ENCODE data around the gene STK24.
A peak's percentile ranks its signal among the peaks of the same experiment; 100 is the strongest.

STK24 gene

GRCh38 chr13:98479496-98480003 lies 97.4 kb downstream of the STK24 start:
- Histone ChIP-seq H3K4me1 (ENCODE audit: control insufficient read depth, low read depth, low read length) (peaks cover 28% of the 10 kb centered on the region), H3K79me1 (ENCODE audit: low read length) (peaks cover 41% of the 10 kb centered on the region), H4K8ac (ENCODE audit: low read depth, low read length) (no peak overlapping the region), H3K56ac (ENCODE audit: low read length) (no peak overlapping the region), H3K36me3 (ENCODE audit: control insufficient read depth, insufficient read depth, low read length) (no peaks in the 10 kb centered on the region), H3K9ac (ENCODE audit: low read length) (no peak overlapping the region), H3K4ac (ENCODE audit: low read depth, low read length) (no peak overlapping the region), H3K4me3 (ENCODE audit: low read length) (no peak overlapping the region), H2BK120ac (ENCODE audit: low read depth, low read length) (no peak overlapping the region), H2BK5ac (ENCODE audit: low read length) (no peak overlapping the region), H3K27ac (ENCODE audit: low read depth, low read length) (no peak overlapping the region), H3K23ac (ENCODE audit: low read length) (no peak overlapping the region), H2BK15ac (replicated peaks; ENCODE audit: low read depth) (no peak overlapping the region), H3K79me2 (ENCODE audit: control insufficient read depth, insufficient read depth, low read length) (peaks cover 48% of the 10 kb centered on the region), H3K4me2 (ENCODE audit: low read length) (no peak overlapping the region), H4K5ac (ENCODE audit: low read length) (no peak overlapping the region), H2AK5ac (ENCODE audit: low read length) (no peak overlapping the region), H3K18ac (ENCODE audit: low read length) (no peak overlapping the region), H3K27me3 (ENCODE audit: insufficient read depth, low read length, poor library complexity) (no peaks in the 10 kb centered on the region)
- no peak for DNase-seq
- WGBS (ENCODE audit: extremely low coverage, insufficient coverage, low lambda C conversion rate): no CpG with 5 or more reads among the region's 8 CpGs

DNA sequence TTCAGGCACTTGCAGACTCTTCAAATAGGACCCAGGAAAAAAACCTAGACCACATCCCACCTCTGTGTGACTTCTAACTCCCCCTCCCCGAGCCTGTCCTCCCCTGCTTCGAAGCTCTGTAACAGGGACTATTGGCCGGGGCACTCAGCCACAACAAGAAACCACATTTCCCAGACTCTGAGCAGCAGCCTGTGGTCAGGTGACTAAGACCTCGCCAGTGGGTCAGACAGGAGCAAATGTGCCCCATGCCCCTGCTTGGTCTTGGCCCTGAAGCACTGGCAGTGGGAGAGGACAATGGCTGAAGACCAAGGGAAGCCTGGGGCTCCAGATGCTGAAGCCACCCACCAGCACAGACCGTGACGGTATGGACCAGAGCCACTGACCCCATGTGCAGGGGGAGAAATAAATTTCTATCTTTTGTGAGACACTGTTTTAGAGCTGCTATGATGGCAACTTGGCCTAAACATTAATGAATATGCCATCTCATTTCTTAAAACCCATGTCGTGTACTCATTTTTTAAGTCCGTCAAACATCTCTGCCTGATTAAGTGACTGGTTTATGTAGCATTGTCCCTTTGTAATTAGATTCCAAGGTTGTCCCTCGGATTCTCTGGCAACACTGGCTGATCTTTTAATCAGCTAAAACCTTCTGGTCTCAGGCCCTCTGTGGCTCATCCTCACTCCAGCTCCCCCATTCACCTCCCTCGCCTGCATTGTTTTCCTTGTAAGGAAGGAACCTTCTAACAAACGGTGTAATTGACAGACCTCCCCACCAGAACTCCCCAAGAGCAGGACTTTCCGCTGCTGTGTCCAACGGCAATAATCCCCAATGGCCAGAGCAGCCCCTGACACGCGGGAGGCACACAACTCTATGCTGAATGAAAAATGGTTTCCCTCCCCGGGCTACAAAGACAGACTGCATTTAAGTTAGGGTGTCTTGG lies 98.4 kb downstream of the STK24 start:
- DNase-seq: peak; percentile 88
- Histone ChIP-seq H2BK5ac (ENCODE audit: low read length) (peak overlapping the region; percentile 40), H2BK120ac (ENCODE audit: low read depth, low read length) (no peak overlapping the region), H3K23ac (ENCODE audit: low read length) (no peak overlapping the region), H2AK5ac (ENCODE audit: low read length) (no peak overlapping the region), H3K18ac (ENCODE audit: low read length) (peak overlapping the region; percentile 29), H2BK15ac (replicated peaks; ENCODE audit: low read depth) (no peak overlapping the region), H3K27me3 (ENCODE audit: insufficient read depth, low read length, poor library complexity) (no peaks in the 10 kb centered on the region), H3K4me1 (ENCODE audit: control insufficient read depth, low read depth, low read length) (peaks cover 21% of the 10 kb centered on the region), H4K8ac (ENCODE audit: low read depth, low read length) (no peak overlapping the region), H3K4ac (ENCODE audit: low read depth, low read length) (no peak overlapping the region), H3K79me1 (ENCODE audit: low read length) (peaks cover 41% of the 10 kb centered on the region), H3K79me2 (ENCODE audit: control insufficient read depth, insufficient read depth, low read length) (peaks cover 40% of the 10 kb centered on the region), H4K5ac (ENCODE audit: low read length) (no peak overlapping the region), H3K36me3 (ENCODE audit: control insufficient read depth, insufficient read depth, low read length) (no peaks in the 10 kb centered on the region), H3K4me3 (ENCODE audit: low read length) (no peak overlapping the region), H3K27ac (ENCODE audit: low read depth, low read length) (no peak overlapping the region), H3K56ac (ENCODE audit: low read length) (peak overlapping the region; percentile 44), H3K4me2 (ENCODE audit: low read length) (no peak overlapping the region), H3K9ac (ENCODE audit: low read length) (no peak overlapping the region)
- WGBS (ENCODE audit: extremely low coverage, insufficient coverage, low lambda C conversion rate): no CpG with 5 or more reads among the region's 16 CpGs

DNA sequence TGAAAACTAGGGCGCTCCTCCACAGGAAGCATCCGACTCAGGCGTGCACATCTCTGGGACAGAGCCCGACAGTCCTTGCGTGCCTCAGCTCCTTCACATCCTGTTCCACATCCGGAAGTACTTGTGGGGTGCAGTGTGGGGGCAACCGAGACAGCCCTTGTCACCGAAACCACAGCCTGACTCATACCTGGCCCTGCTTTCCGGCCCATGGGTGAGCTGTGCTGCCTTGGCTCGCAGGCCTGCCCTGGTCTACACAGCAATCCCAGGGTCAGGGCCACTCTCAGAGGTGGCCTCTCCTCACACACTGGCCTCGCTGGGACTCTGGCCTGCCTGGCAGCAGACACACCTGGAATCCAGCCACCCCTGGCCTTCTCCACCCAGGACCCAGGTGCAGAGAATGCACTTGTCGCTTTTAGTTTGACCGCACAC lies 100.4 kb downstream of the STK24 start:
- DNase-seq: peak; percentile 80
- peak overlapping the region; percentile 50 for H2AK5ac ChIP-seq (ENCODE audit: low read length)
- H3K56ac ChIP-seq (ENCODE audit: low read length): peak overlapping the region; percentile 77
- peaks cover 2% of the 10 kb centered on the region for H3K36me3 ChIP-seq (ENCODE audit: control insufficient read depth, insufficient read depth, low read length)
- H3K79me2 ChIP-seq (ENCODE audit: control insufficient read depth, insufficient read depth, low read length): peaks cover 26% of the 10 kb centered on the region
- H3K4me1 ChIP-seq (ENCODE audit: control insufficient read depth, low read depth, low read length): peaks cover 28% of the 10 kb centered on the region
- H3K27ac ChIP-seq (ENCODE audit: low read depth, low read length): peak overlapping the region; percentile 17
- peak overlapping the region; percentile 45 for H3K9ac ChIP-seq (ENCODE audit: low read length)
- H4K5ac ChIP-seq (ENCODE audit: low read length): no peak overlapping the region
- H2BK5ac ChIP-seq (ENCODE audit: low read length): peak overlapping the region; percentile 57
- no peak overlapping the region for H2BK120ac ChIP-seq (ENCODE audit: low read depth, low read length)
- H3K4me2 ChIP-seq (ENCODE audit: low read length): no peak overlapping the region
- H3K23ac ChIP-seq (ENCODE audit: low read length): no peak overlapping the region
- no peak overlapping the region for H2BK15ac ChIP-seq (replicated peaks; ENCODE audit: low read depth)
- H4K8ac ChIP-seq (ENCODE audit: low read depth, low read length): no peak overlapping the region
- no CpG with 5 or more reads among the region's 13 CpGs for WGBS (ENCODE audit: extremely low coverage, insufficient coverage, low lambda C conversion rate)
- H3K4ac ChIP-seq (ENCODE audit: low read depth, low read length): peak overlapping the region; percentile 41
- H3K18ac ChIP-seq (ENCODE audit: low read length): peak overlapping the region; percentile 33
- H3K79me1 ChIP-seq (ENCODE audit: low read length): peaks cover 41% of the 10 kb centered on the region
- H3K4me3 ChIP-seq (ENCODE audit: low read length): no peak overlapping the region
- H3K27me3 ChIP-seq (ENCODE audit: insufficient read depth, low read length, poor library complexity): no peaks in the 10 kb centered on the region

- no peak overlapping the region for H3K4me2 ChIP-seq (ENCODE audit: low read length)
- no peak overlapping the region for H3K23ac ChIP-seq (ENCODE audit: low read length)
- peaks cover 40% of the 10 kb centered on the region for H3K79me1 ChIP-seq (ENCODE audit: low read length)
- no peak overlapping the region for H2BK120ac ChIP-seq (ENCODE audit: low read depth, low read length)
- peak overlapping the region; percentile 44 for H3K56ac ChIP-seq (ENCODE audit: low read length)
- H2BK15ac ChIP-seq (replicated peaks; ENCODE audit: low read depth): no peak overlapping the region
- peak overlapping the region; percentile 15 for H3K9ac ChIP-seq (ENCODE audit: low read length)
- WGBS (ENCODE audit: extremely low coverage, insufficient coverage, low lambda C conversion rate): no CpG with 5 or more reads among the region's 5 CpGs
- H3K79me2 ChIP-seq (ENCODE audit: control insufficient read depth, insufficient read depth, low read length): peaks cover 26% of the 10 kb centered on the region
- no peaks in the 10 kb centered on the region for H3K27me3 ChIP-seq (ENCODE audit: insufficient read depth, low read length, poor library complexity)
- H3K27ac ChIP-seq (ENCODE audit: low read depth, low read length): peak overlapping the region; percentile 17
- no peak overlapping the region for H3K18ac ChIP-seq (ENCODE audit: low read length)
- no peak overlapping the region for H3K4ac ChIP-seq (ENCODE audit: low read depth, low read length)
- H3K4me1 ChIP-seq (ENCODE audit: control insufficient read depth, low read depth, low read length): peaks cover 28% of the 10 kb centered on the region
- DNase-seq: peak; percentile 82
- peaks cover 2% of the 10 kb centered on the region for H3K36me3 ChIP-seq (ENCODE audit: control insufficient read depth, insufficient read depth, low read length)
- no peak overlapping the region for H3K4me3 ChIP-seq (ENCODE audit: low read length)
- no peak overlapping the region for H4K5ac ChIP-seq (ENCODE audit: low read length)
- no peak overlapping the region for H2AK5ac ChIP-seq (ENCODE audit: low read length)
- H4K8ac ChIP-seq (ENCODE audit: low read depth, low read length): no peak overlapping the region
- no peak overlapping the region for H2BK5ac ChIP-seq (ENCODE audit: low read length)
Measured at GRCh38 chr13:98476106-98476505, 100.8 kb downstream of the STK24 start.

- no peak overlapping the region for H4K5ac ChIP-seq (ENCODE audit: low read length)
- H3K23ac ChIP-seq (ENCODE audit: low read length): no peak overlapping the region
- H3K56ac ChIP-seq (ENCODE audit: low read length): no peak overlapping the region
- no CpG with 5 or more reads among the region's 13 CpGs for WGBS (ENCODE audit: extremely low coverage, insufficient coverage, low lambda C conversion rate)
- H3K36me3 ChIP-seq (ENCODE audit: control insufficient read depth, insufficient read depth, low read length): peaks cover 2% of the 10 kb centered on the region
- peaks cover 36% of the 10 kb centered on the region for H3K79me1 ChIP-seq (ENCODE audit: low read length)
- no peak overlapping the region for H3K4me2 ChIP-seq (ENCODE audit: low read length)
- no peak overlapping the region for H2BK15ac ChIP-seq (replicated peaks; ENCODE audit: low read depth)
- no peak overlapping the region for H2BK5ac ChIP-seq (ENCODE audit: low read length)
- H2AK5ac ChIP-seq (ENCODE audit: low read length): no peak overlapping the region
- H3K4me3 ChIP-seq (ENCODE audit: low read length): no peak overlapping the region
- H2BK120ac ChIP-seq (ENCODE audit: low read depth, low read length): no peak overlapping the region
- no peak overlapping the region for H3K9ac ChIP-seq (ENCODE audit: low read length)
- no peak overlapping the region for H3K4ac ChIP-seq (ENCODE audit: low read depth, low read length)
- H3K27ac ChIP-seq (ENCODE audit: low read depth, low read length): no peak overlapping the region
- H3K4me1 ChIP-seq (ENCODE audit: control insufficient read depth, low read depth, low read length): peaks cover 28% of the 10 kb centered on the region
- no peak overlapping the region for H3K18ac ChIP-seq (ENCODE audit: low read length)
- peak; percentile 82 for DNase-seq
- H4K8ac ChIP-seq (ENCODE audit: low read depth, low read length): no peak overlapping the region
- H3K79me2 ChIP-seq (ENCODE audit: control insufficient read depth, insufficient read depth, low read length): peaks cover 20% of the 10 kb centered on the region
- H3K27me3 ChIP-seq (ENCODE audit: insufficient read depth, low read length, poor library complexity): no peaks in the 10 kb centered on the region
Measured at GRCh38 chr13:98475522-98475921, 101.4 kb downstream of the STK24 start.
